Endothelial cell (in vitro differentiated cells): ENCODE results near the gene NHP2. TPM values are rescaled to one million over a fixed set of nuclear protein-coding genes. Genes with fewer than 3 reads are reported as not detected.
A peak's percentile ranks its signal among the peaks of the same experiment; 100 is the strongest.

Source experiments
- DNase-seq: peaks from one replicate; pipeline ENCODE4 v3.0.0; 2021; ENCODE audit warnings: low spot score
- H3K27ac Mint-ChIP-seq: one replicate; pipeline ENCODE4 v1.8.0; 2021; ENCODE audit warnings: mixed read lengths, inconsistent platforms; ENCODE audit not compliant: unreplicated experiment
- H3K27me3 Mint-ChIP-seq: one replicate; pipeline ENCODE4 v1.8.0; 2021; ENCODE audit warnings: mild to moderate bottlenecking, moderate library complexity, mixed read lengths, inconsistent platforms; ENCODE audit not compliant: unreplicated experiment
- H3K36me3 Mint-ChIP-seq: one replicate; pipeline ENCODE4 v1.8.0; 2021; ENCODE audit warnings: mild to moderate bottlenecking, low read depth, mixed read lengths, inconsistent platforms; ENCODE audit not compliant: unreplicated experiment
- H3K4me1 Mint-ChIP-seq: one replicate; pipeline ENCODE4 v1.8.0; 2021; ENCODE audit warnings: mild to moderate bottlenecking, mixed read lengths, inconsistent platforms; ENCODE audit not compliant: unreplicated experiment
- H3K4me3 Mint-ChIP-seq: one replicate; pipeline ENCODE4 v1.8.0; 2021; ENCODE audit warnings: mild to moderate bottlenecking, mixed read lengths, inconsistent platforms; ENCODE audit not compliant: unreplicated experiment
- H3K9me3 Mint-ChIP-seq: one replicate; pipeline ENCODE4 v1.8.0; 2021; ENCODE audit warnings: mixed read lengths, inconsistent platforms; ENCODE audit not compliant: unreplicated experiment
- total RNA-seq: library from RNA; stranded (reverse); fragmentation: NEBNext Ultra II Directional; extraction: Animal tissue kit (Norgen Biotek cat#: 25700); gene quantifications from one replicate; pipeline ENCODE4 v1.2.1, GENCODE V29; 2021; ENCODE audit not compliant: unreplicated experiment
- TF ChIP-seq, protein P1 (sequence below): fragments of 200-600 bp; sonication (generic); IDR thresholded peaks from one replicate; pipeline ENCODE4 v1.5.0; 2021; ENCODE audit warnings: antibody characterized with exemption; ENCODE audit not compliant: unreplicated experiment

The NHP2 gene
- total RNA-seq, 1 donor from 2014 or later = 84.7 TPM

GRCh38 chr5:178189433-178189832 lies 35.7 kb upstream of the NHP2 start:
- H3K36me3 Mint-ChIP-seq = peaks cover 3% of the 10 kb centered on the region
- H3K9me3 Mint-ChIP-seq = no peaks in the 10 kb centered on the region
- H3K27ac Mint-ChIP-seq = no peak overlapping the region
- H3K4me1 Mint-ChIP-seq = peaks cover 12% of the 10 kb centered on the region
- TF ChIP-seq, protein P1, sequence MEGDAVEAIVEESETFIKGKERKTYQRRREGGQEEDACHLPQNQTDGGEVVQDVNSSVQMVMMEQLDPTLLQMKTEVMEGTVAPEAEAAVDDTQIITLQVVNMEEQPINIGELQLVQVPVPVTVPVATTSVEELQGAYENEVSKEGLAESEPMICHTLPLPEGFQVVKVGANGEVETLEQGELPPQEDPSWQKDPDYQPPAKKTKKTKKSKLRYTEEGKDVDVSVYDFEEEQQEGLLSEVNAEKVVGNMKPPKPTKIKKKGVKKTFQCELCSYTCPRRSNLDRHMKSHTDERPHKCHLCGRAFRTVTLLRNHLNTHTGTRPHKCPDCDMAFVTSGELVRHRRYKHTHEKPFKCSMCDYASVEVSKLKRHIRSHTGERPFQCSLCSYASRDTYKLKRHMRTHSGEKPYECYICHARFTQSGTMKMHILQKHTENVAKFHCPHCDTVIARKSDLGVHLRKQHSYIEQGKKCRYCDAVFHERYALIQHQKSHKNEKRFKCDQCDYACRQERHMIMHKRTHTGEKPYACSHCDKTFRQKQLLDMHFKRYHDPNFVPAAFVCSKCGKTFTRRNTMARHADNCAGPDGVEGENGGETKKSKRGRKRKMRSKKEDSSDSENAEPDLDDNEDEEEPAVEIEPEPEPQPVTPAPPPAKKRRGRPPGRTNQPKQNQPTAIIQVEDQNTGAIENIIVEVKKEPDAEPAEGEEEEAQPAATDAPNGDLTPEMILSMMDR = no peak
- DNase-seq = no peak
- H3K4me3 Mint-ChIP-seq = no peak overlapping the region
- peaks cover 3% of the 10 kb centered on the region for H3K27me3 Mint-ChIP-seq

GRCh38 chr5:178187014-178187413 lies 33.3 kb upstream of the NHP2 start, which contains the start of gene GMCL2:
Gene GMCL2 (minus strand): TSS chr5:178187371. CDS start chr5:178187299, 72 bp downstream.
- Mint-ChIP-seq H3K27me3 (peaks cover 3% of the 10 kb centered on the region), H3K9me3 (no peaks in the 10 kb centered on the region), H3K4me1 (peaks cover 7% of the 10 kb centered on the region), H3K27ac (no peak within 1 kb of the TSS), H3K36me3 (no peaks in the 10 kb centered on the region), H3K4me3 (no peak within 1 kb of the TSS)
- TF ChIP-seq, protein P1 = no peak
- DNase-seq = no peak

DNA sequence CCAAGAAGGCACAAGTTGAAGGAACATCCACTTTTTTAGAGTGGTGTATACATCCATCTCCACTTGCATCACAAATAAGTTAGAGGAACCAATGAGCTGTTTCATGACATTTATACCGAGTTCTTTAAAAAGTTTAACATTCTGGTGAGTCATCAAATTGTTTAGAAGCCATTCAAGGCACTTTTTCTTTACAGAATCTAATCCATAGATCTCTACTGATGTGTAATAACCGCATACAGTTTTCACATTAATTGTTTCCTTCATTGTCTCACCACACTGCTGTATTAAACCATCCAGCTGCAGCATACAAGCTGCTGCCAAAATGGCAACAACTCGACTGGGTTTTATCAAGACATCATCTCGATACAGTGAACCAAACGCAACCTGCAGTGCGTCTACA lies 32.7 kb upstream of the NHP2 start:
- peaks cover 9% of the 10 kb centered on the region for H3K4me1 Mint-ChIP-seq
- DNase-seq = no peak

DNA sequence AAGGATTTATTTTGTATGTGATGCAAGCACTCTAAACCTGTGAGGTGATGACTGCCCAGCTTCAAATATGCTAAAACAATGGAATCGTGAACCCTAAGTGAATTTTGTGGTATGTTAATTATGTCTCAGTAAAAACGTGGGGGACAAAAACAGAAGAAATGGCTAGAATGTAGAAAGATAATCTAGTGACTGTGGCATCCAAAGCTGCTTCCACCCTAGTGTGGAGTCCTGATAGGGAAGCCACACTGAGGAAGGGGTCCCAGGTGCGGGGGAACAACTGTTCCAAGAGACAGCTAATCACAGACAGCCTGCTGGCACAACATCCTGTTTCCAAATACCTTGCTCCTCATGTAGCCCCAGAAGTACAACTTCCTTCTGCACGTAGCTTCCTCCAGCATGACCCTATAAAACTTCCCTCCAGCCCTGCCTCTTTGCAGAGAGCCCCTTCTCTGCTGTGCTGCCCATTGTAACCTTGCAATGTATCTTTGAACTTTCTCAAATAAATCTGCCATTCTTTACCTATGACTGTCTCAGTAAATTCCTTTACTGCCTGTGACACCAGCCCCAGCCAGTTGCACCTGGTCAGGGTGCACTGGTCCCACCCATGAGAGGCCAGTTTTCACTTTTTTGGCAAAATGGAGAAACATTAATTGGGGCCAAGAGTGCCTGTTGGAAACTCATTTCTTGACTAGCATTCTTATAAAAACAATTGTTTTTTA lies 28.6 kb upstream of the NHP2 start:
- peaks cover 2% of the 10 kb centered on the region for H3K27me3 Mint-ChIP-seq
- DNase-seq = peak; percentile 44
- H3K36me3 Mint-ChIP-seq = peaks cover 5% of the 10 kb centered on the region
- H3K4me3 Mint-ChIP-seq = peak overlapping the region; percentile 44
- peak overlapping the region; percentile 96 for H3K27ac Mint-ChIP-seq
- TF ChIP-seq, protein P1 = no peak
- H3K4me1 Mint-ChIP-seq = peaks cover 20% of the 10 kb centered on the region
- H3K9me3 Mint-ChIP-seq = no peaks in the 10 kb centered on the region

More for the DNA sequence above, 32.7 kb upstream of the NHP2 start:
- H3K4me3 Mint-ChIP-seq = no peak overlapping the region
- no peaks in the 10 kb centered on the region for H3K36me3 Mint-ChIP-seq
- no peak overlapping the region for H3K27ac Mint-ChIP-seq
- peaks cover 3% of the 10 kb centered on the region for H3K27me3 Mint-ChIP-seq
- no peaks in the 10 kb centered on the region for H3K9me3 Mint-ChIP-seq
- TF ChIP-seq, protein P1 = no peak

DNA sequence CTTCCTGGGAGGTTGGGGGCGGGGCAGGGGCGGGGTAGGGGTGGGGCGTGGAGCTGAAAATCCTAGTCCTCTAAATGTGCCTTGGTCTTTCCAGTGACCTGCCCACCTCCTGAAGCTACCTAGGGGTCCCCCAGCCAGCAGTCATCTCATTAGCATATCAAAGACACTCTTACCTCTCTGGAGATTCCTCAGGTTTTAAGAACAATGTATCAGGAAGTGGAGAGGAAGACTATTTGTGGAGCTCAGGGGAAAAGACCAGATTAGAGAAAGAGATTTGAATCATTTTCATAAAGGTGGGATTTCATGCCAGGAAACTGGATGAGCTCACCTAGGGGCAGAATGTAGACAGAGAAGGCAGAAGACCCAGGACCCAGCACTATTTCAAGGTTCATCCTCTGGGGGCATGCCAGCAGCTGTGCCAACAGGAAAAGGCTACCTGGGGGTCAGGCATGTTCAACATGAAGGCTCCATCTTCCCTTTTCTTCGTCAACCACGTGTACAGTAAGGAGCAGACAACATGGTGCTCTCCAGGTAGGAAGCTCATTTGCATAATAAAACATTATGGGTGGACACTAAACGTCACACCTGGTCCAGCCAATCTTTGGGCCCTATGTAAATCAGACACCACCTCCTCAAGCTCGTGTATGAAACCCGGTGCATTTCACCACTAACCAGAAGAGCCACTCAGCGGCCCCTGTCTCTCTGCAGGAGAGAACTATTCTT lies 26.6 kb upstream of the NHP2 start:
- no peak overlapping the region for H3K27ac Mint-ChIP-seq
- no peak for DNase-seq

More for the DNA sequence above, 26.6 kb upstream of the NHP2 start:
- Mint-ChIP-seq H3K9me3 (no peaks in the 10 kb centered on the region), H3K27me3 (peaks cover 2% of the 10 kb centered on the region), H3K4me3 (no peak overlapping the region), H3K4me1 (peaks cover 20% of the 10 kb centered on the region), H3K36me3 (peaks cover 5% of the 10 kb centered on the region)
- TF ChIP-seq, protein P1 = no peak
